Adrenal gland (tissue), 5 donors: ENCODE measurements around the gene CHN2.

Experiments
- POLR2A ChIP-seq, 2 donors: fragments of 450-650 bp; IDR thresholded peaks; one replicate each; pipeline ENCODE4 v1.6.1; 2017; ENCODE audit warnings: antibody characterized with exemption in 2 of 2, mild to moderate bottlenecking in 2 of 2, moderate library complexity in 1 of 2
- TF ChIP-seq, protein P1 (sequence below), 6 experiments: fragments of 450-650 bp in 4 of 6; fragments of 200-600 bp in 2 of 6; sonication (generic) in 1 of 6; IDR thresholded peaks; 1 replicate in 5 of 6; 2 replicates in 1 of 6; pipeline versions ENCODE4 v1.5.1 to v1.8.0; 2016 to 2021; ENCODE audit warnings: antibody characterized with exemption in 6 of 6, mild to moderate bottlenecking in 2 of 6, moderate library complexity in 1 of 6
- donor health status: DM: no; HTN: no; CAD: no.

DNA sequence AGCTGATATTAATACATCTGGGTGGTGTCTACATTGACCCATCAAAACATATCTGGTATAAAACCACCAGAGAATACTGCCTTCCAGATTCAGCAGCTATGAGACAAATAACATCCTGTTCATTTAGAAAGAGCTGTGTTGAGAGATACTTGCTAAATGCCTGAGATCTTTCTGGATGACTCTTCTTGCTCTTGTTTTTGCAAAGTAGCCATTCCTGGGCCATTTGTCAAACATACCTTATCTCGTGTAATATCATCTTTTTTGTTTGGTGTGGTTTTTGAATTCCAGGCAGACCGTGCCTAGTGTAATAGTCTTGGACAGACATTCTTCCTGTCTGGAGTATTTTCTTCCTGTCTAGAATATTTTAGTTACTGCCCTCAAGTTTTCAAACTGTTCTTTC lies 294.4 kb downstream of the CHN2 start:
- TF ChIP-seq, protein P1, sequence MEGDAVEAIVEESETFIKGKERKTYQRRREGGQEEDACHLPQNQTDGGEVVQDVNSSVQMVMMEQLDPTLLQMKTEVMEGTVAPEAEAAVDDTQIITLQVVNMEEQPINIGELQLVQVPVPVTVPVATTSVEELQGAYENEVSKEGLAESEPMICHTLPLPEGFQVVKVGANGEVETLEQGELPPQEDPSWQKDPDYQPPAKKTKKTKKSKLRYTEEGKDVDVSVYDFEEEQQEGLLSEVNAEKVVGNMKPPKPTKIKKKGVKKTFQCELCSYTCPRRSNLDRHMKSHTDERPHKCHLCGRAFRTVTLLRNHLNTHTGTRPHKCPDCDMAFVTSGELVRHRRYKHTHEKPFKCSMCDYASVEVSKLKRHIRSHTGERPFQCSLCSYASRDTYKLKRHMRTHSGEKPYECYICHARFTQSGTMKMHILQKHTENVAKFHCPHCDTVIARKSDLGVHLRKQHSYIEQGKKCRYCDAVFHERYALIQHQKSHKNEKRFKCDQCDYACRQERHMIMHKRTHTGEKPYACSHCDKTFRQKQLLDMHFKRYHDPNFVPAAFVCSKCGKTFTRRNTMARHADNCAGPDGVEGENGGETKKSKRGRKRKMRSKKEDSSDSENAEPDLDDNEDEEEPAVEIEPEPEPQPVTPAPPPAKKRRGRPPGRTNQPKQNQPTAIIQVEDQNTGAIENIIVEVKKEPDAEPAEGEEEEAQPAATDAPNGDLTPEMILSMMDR (IDR thresholded peaks at IDR 0.05), result no peak
- TF ChIP-seq POLR2A (IDR thresholded peaks at IDR 0.05), result no peak
